HG03378 (cell line): ENCODE data around the gene OR10Z1.

Experiments used
- ATAC-seq: cut with Tn5 transposase; IDR thresholded peaks from one replicate; pipeline ENCODE4 v1.9.1; 2021; ENCODE audit warnings: mild to moderate bottlenecking, moderate library complexity; ENCODE audit not compliant: unreplicated experiment

The OR10Z1 gene

GRCh38 chr1:158604968-158605367 is at the start of gene OR10Z1:
Gene OR10Z1 (plus strand): TSS chr1:158605268. CDS start chr1:158606439, 1,171 bp downstream.
- ATAC-seq = no peak

GRCh38 chr1:158559696-158560095 is 45.4 kb upstream of the OR10Z1 start:
- ATAC-seq = no peak

- no peak for ATAC-seq
Measured at GRCh38 chr1:158563853-158564252, 41.2 kb upstream of the OR10Z1 start.

- ATAC-seq = no peak
Measured at GRCh38 chr1:158564608-158565007, 40.5 kb upstream of the OR10Z1 start.

GRCh38 chr1:158570480-158570879 is 34.6 kb upstream of the OR10Z1 start, which contains the start of gene OR6P1:
Gene OR6P1 (minus strand): TSS chr1:158570580. CDS start chr1:158563604, 6,976 bp downstream.
- ATAC-seq = no peak

- ATAC-seq = no peak
Measured at GRCh38 chr1:158572226-158572625, 32.8 kb upstream of the OR10Z1 start.

- no peak for ATAC-seq
Measured at GRCh38 chr1:158577561-158577960, 27.5 kb upstream of the OR10Z1 start.

- ATAC-seq = no peak
Measured at GRCh38 chr1:158579733-158580132, 25.3 kb upstream of the OR10Z1 start, which contains the start of gene OR10X1. Gene OR10X1 (minus strand): TSS chr1:158579899. CDS start chr1:158579899, 0 bp downstream.

- no peak for ATAC-seq
Measured at GRCh38 chr1:158583962-158584361, 21.1 kb upstream of the OR10Z1 start.

- no peak for ATAC-seq
Measured at GRCh38 chr1:158586942-158587341, 18.1 kb upstream of the OR10Z1 start.

- no peak for ATAC-seq
Measured at GRCh38 chr1:158600735-158601134, 4.3 kb upstream of the OR10Z1 start.

GRCh38 chr1:158607296-158607695 is 2.2 kb downstream of the OR10Z1 start:
- no peak for ATAC-seq

GRCh38 chr1:158611916-158612315 is 6.8 kb downstream of the OR10Z1 start:
- ATAC-seq = no peak

- ATAC-seq = no peak
Measured at GRCh38 chr1:158613764-158614163, 8.7 kb downstream of the OR10Z1 start.

- ATAC-seq = no peak
Measured at GRCh38 chr1:158638146-158638545, 33.1 kb downstream of the OR10Z1 start.

- ATAC-seq = no peak
Measured at GRCh38 chr1:158638904-158639303, 33.8 kb downstream of the OR10Z1 start.

GRCh38 chr1:158644449-158644848 is 39.4 kb downstream of the OR10Z1 start:
- ATAC-seq = no peak

GRCh38 chr1:158646465-158646864 is 41.4 kb downstream of the OR10Z1 start:
- ATAC-seq = no peak

- no peak for ATAC-seq
Measured at GRCh38 chr1:158649052-158649451, 44.0 kb downstream of the OR10Z1 start.

GRCh38 chr1:158652721-158653334 is 47.8 kb downstream of the OR10Z1 start:
- no peak for ATAC-seq

- ATAC-seq = no peak
Measured at GRCh38 chr1:158654086-158654485, 49.0 kb downstream of the OR10Z1 start.

- no peak for ATAC-seq
Measured at GRCh38 chr1:158654571-158654970, 49.5 kb downstream of the OR10Z1 start.
